ENCODE measurements around the gene DMXL1.

- TF ChIP-seq CTCF (IDR thresholded peaks at IDR 0.05; ENCODE audit: borderline replicate concordance, extremely low read depth, low read length, poor library complexity, severe bottlenecking) (no peak), EZH2 (IDR thresholded peaks at IDR 0.05; ENCODE audit: borderline replicate concordance, low read depth, low read length, severe bottlenecking) (no peak)
Measured at GRCh38 chr5:119095611-119096010, 24.7 kb downstream of the DMXL1 start.
